MCF 10A (cell line): Measurements from ENCODE around the gene HELQ. TPM values are rescaled to one million over a fixed set of nuclear protein-coding genes. Genes with fewer than 3 reads are reported as not detected.
A peak's percentile ranks its signal among the peaks of the same experiment; 100 is the strongest.

Experiments used
- BruUV-seq: library from RNA; stranded (reverse); fragments of 400-500 nt; replicated peaks from 2 replicates; lab custom pipeline; 2021; lab: Mats Ljungman, UMichigan
- CTCF ChIA-PET: fragments of 300-600 bp; sonication (Branson Sonifier 250); formaldehyde crosslinking; extraction: SDS; loops from one replicate; lab custom pipeline; 2021; ENCODE audit warnings: antibody characterized with exemption, inconsistent platforms; lab: Yijun Ruan, JAX
- POLR2A ChIA-PET: fragments of 300-600, 350-650 bp; sonication (Branson Sonifier 250); formaldehyde crosslinking; extraction: SDS; loops from one replicate; lab custom pipeline; 2020; ENCODE audit warnings: antibody characterized with exemption, inconsistent platforms; lab: Yijun Ruan, JAX
- DNase-seq: peaks from one replicate; pipeline ENCODE4 v3.0.0-alpha.2; 2018; ENCODE audit not compliant: unreplicated experiment
- H3K27ac Mint-ChIP-seq: one replicate; pipeline ENCODE4 v1.8.0; 2022; ENCODE audit warnings: mild to moderate bottlenecking, low read depth, mixed read lengths; ENCODE audit not compliant: unreplicated experiment
- H3K27me3 Mint-ChIP-seq: one replicate; pipeline ENCODE4 v1.8.0; 2022; ENCODE audit warnings: mixed read lengths; ENCODE audit not compliant: insufficient read depth, unreplicated experiment
- H3K36me3 Mint-ChIP-seq: one replicate; pipeline ENCODE4 v1.8.0; 2022; ENCODE audit warnings: mild to moderate bottlenecking, moderate library complexity, mixed read lengths; ENCODE audit not compliant: insufficient read depth, unreplicated experiment
- H3K4me1 Mint-ChIP-seq: one replicate; pipeline ENCODE4 v1.8.0; 2022; ENCODE audit warnings: mixed read lengths; ENCODE audit not compliant: insufficient read depth, unreplicated experiment
- H3K4me3 Mint-ChIP-seq: one replicate; pipeline ENCODE4 v1.8.0; 2022; ENCODE audit warnings: mild to moderate bottlenecking, moderate library complexity, mixed read lengths; ENCODE audit not compliant: unreplicated experiment
- H3K9me3 Mint-ChIP-seq: one replicate; pipeline ENCODE4 v1.8.0; 2022; ENCODE audit warnings: mixed read lengths; ENCODE audit not compliant: unreplicated experiment
- CTCF ChIP-seq: fragments of 200-600 bp; IDR thresholded peaks from one replicate; pipeline ENCODE4 v1.8.0; 2022; ENCODE audit warnings: antibody characterized with exemption, mild to moderate bottlenecking; ENCODE audit not compliant: unreplicated experiment
- intact Hi-C: fragments of 100-400 bp; cut with micrococcal nuclease; formaldehyde crosslinking; loops from 2 replicates; pipeline ENCODE4 v1.14.1; 2022
- total RNA-seq: library from RNA; stranded (reverse); gene quantifications from 2 replicates; pipeline ENCODE4 v1.2.3, GENCODE V29; 2022

HELQ gene
- total RNA-seq, 1 experiment from 2014 or later, result 12.8 TPM

- BruUV-seq, result no TSS peak
These were observed 95.6 kb downstream of the HELQ start for GRCh38 chr4:83360018-83360417.

GRCh38 chr4:83358410-83358809, 97.2 kb downstream of the HELQ start:
- Mint-ChIP-seq H3K36me3 (no peaks in the 10 kb centered on the region), H3K27me3 (no peaks in the 10 kb centered on the region), H3K27ac (no peak overlapping the region), H3K4me3 (no peak overlapping the region), H3K4me1 (no peaks in the 10 kb centered on the region), H3K9me3 (peaks cover 6% of the 10 kb centered on the region)
- BruUV-seq, result no TSS peak
- CTCF ChIA-PET, result no interaction called here
- no peak for TF ChIP-seq CTCF
- POLR2A ChIA-PET, result interaction anchor here (0.7 to 6.7 kb wide), 12 partner anchors 9 to 466 kb away, joined by 3 to 48 read pairs (median 4); partner anchors contain the start of genes COQ2, HELQ, HPSE and MRPS18C
- intact Hi-C loops, result no loop called here
- DNase-seq, result peak; percentile 65

More at GRCh38 chr4:83360018-83360417, 95.6 kb downstream of the HELQ start:
- Mint-ChIP-seq H3K4me3 (no peak overlapping the region), H3K27ac (no peak overlapping the region), H3K9me3 (no peaks in the 10 kb centered on the region), H3K36me3 (no peaks in the 10 kb centered on the region), H3K4me1 (no peaks in the 10 kb centered on the region), H3K27me3 (no peaks in the 10 kb centered on the region)
- POLR2A ChIA-PET, result interaction anchor here (1.1 to 6.7 kb wide), 4 partner anchors 24 to 459 kb away, joined by 3 to 48 read pairs (median 10); partner anchors contain the start of genes COQ2, HELQ, HPSE and MRPS18C
- intact Hi-C loops, result no loop called here
- DNase-seq, result no peak
- CTCF ChIA-PET, result no interaction called here
- TF ChIP-seq CTCF, result no peak

Other genes starting within 250 kb of the HELQ start
- gene COQ2, start 171.0 kb downstream of the HELQ start, total RNA-seq, result 18.0 and 27.8 TPM in 2 replicates
- 5.5 and 6.0 TPM in 2 replicates for gene HPSE, start 121.0 kb downstream of the HELQ start, total RNA-seq
- gene MRPS18C, start 235 bp upstream of the HELQ start, total RNA-seq, result 93.0 and 106 TPM in 2 replicates
- gene ABRAXAS1, start 29.3 kb upstream of the HELQ start, total RNA-seq, result 5.7 and 7.3 TPM in 2 replicates
- gene GPAT3, start 80.3 kb upstream of the HELQ start, total RNA-seq, result 0.30 and 0.56 TPM in 2 replicates